Activated CD4-positive, alpha-beta T cell treated with anti-CD3 and anti-CD28 coated beads, Interleukin-2, amount 50 U/mL, for 16 hours (primary cell): ENCODE data around the gene HTR1A.

ENCODE experiments used
- DNase-seq: peaks from one replicate; pipeline ENCODE4 v3.0.0-alpha.2; 2020

HTR1A gene

DNA sequence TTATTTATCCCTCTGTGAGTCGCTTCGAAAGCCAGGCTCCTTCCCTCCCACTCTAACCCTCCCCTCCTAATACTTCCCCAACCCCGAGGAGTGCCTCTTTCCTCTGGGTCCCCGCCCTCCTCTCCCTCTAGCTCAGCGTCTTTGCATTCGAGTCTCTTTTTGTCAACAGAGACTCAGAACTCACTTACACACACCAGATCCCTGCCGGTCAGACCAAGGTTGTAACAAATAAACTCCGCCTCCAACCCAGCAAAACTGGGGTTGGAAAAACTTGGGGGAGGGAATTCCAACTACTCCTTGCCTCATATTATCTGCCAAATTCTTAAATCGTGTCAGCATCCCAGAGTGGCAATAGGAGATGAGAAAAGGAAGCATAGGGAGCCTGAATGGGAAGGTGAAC lies at the start of gene HTR1A:
TSS of gene HTR1A (minus strand) at position 167 of the 400 bp plus-strand sequence. CDS start 726 bp downstream, outside the sequence.
- DNase-seq, result no peak

DNA sequence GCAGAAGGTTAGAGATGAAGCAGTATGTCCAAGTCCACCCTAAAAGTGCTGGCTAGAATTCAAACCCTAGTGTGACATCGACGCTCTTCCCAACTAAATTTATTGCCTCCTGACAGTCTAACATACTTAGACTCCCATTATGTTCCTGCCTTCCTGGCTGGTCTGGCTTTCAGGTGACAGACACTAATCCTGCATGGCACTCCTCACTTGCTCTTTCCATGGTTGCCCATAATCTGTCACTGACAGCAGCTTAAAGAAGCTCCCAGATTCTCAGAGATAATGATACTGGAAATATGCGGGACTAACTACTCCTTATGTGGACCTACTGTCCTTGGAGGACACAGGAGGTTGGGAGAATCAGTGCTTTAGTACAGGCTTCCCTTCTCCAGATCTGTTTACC lies 41.7 kb upstream of the HTR1A start:
- no peak for DNase-seq

DNA sequence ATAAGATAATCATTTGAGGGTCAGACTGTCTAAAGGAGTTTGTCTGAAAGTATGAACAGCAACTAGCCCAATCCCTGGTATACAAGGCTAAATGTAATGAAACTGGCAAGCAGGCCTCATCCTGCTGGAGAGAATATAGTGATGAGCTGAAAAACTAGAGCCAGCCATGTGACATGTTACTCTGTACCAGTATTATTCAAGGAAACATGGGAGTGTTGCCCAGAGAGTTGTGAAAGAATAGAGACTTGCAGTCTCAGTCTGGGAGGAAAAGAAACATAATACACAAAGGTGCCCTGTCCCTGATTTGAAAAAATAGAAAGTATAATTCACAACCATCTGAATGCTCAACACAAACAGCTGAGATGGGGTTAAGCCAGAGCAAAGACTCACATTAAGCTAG lies 37.9 kb upstream of the HTR1A start:
- no peak for DNase-seq

DNA sequence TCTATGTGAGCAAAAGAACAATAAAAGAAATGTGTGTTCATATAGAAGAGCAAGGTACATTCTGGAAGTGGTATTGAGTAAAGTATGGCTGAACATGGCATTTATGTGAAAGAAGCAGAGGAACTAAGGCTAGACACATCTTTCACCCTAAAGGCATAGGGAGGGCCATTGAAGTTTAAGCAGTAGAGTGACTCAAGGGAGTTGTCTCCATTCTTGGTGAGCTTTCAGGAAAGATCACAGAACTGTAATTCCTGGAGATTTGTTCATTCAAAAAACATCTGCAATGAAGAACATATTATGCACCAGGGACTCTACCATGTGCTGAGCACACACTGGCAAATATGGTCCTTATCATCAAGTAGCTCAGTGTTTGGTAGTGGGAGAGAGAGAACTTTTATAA lies 24.8 kb upstream of the HTR1A start:
- DNase-seq, result no peak

DNA sequence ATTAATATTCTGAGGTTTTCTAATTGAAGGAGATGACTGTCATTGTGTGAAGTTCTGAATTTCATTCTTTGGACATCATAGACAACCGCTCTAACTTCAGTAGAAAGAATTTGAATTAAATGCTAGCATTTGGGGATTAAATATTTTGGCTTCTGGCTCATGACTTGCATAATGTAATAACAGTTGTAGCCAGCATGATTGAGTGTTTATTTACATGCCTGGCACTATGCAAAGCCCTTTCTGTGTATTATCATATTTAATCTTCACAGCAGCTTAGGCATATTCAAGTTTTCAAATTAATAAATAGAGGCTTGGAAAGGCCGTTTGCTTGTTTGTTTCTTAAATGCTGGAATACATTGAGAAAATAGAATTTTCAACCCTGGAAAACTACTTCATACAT lies 19.6 kb upstream of the HTR1A start:
- DNase-seq, result no peak

DNA sequence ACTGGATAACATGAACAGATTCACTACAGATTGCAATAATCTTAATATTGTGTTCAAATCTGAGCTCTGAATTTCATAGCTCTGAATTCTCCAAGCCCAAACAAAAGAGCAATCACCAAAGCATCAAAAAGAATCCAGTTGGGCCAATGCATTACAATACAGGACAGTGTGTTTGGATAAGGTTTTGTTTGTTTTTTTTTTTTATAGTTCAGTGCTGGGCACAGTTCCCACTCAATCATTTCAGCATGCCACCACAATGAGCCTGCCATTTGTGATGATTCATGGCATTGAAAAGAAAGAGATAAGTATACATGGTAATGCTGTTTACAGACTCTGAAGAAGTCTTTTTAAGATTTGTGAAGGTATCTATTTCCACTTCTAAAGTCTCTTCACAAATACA lies 1.7 kb upstream of the HTR1A start:
- no peak for DNase-seq

DNA sequence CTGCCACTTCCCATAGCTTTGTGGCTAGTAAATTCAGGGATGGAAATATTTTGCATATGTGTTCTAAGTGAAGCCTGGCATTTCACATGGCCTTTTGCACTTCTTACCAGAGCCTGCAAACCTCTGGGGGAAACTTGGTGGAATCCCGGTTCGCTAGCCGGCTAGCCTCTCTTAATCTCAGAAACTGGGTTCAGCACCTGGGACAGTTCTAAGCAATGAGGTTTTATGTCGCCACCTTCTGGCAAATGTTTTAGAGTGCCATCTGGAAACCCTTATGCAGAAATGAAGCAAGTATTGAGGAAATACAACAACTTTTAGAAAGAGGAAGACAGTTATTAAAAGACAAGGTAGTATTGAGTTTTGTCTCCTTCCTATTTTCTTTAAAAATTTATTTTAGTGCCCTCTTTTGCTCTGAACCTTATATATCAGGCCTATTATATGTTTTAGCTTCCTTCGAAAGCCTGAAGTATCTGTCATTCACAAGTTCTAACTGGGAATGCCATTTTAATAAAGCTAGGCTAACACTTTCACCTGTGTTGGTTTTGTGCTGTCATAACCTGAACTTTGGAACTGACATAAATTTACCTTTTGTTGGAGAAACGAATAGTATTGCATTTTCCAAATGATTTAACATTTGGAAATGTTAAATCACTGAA lies 963 bp upstream of the HTR1A start:
- peak; percentile 54 for DNase-seq

DNA sequence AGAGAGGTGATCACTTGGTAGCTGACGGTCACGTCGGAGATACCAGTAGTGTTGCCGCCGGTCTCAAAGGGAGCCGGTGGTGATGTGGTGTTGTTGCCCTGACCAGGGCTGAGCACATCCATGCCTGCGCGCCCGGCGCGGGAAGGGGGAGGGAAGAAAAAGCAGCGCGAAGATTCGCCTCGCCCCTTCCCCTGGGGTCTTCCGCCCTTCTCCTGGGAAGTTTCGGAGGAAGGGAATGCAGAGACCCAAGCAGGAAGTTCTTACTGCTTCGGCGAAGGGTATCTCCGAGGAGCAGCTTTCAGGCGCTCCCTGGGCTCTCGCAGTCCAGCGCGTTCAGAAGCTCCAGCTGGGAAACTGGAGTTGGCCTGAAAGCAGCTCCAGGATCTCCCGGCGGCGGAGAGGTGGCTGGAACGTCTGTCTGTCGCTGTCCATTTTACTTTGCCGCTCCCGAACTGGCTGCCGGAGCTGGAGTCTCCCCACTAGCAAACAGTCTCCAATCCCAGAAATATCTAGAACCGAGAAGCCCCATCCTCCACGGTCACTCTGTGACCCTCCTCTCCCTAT lies 565 bp downstream of the HTR1A start:
- DNase-seq, result no peak

DNA sequence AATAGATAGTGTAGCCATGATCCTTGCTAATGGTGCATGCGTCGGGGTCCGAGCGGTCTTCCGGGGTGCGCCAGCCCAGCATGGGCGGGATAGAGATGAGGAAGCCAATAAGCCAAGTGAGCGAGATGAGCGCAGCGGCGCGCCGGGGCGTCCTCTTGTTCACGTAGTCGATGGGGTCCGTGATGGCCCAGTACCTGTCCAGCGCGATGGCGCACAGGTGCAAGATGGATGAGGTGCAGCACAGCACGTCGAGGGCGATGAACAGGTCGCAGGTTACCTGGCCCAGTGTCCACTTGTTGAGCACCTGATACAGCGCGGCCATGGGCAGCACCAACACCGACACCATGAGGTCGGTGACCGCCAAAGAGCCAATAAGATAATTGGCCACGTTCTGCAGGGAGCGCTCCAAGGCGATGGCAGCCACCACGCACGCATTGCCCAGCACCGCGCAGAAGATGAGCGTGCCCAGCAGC lies 1.1 kb downstream of the HTR1A start:
- DNase-seq, result no peak

DNA sequence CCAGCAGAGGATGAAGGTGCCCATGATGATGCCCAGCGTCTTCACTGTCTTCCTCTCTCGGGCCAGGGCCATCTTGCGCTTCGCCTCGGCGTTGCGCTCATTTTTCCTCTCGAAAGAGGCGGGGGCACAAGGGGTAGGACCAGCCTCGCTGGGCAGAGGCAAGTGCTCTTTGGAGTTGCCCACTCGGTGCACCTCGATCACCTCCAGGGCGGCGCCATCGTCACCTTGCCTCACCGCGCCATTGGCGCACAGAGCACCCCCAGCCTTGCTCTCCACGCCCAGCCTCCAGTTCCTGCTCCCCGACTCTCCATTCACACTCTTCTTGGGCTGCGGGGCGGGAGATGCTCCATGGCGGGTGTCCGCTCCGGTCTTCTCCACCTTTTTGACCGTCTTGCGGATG lies 1.6 kb downstream of the HTR1A start:
- DNase-seq, result no peak

DNA sequence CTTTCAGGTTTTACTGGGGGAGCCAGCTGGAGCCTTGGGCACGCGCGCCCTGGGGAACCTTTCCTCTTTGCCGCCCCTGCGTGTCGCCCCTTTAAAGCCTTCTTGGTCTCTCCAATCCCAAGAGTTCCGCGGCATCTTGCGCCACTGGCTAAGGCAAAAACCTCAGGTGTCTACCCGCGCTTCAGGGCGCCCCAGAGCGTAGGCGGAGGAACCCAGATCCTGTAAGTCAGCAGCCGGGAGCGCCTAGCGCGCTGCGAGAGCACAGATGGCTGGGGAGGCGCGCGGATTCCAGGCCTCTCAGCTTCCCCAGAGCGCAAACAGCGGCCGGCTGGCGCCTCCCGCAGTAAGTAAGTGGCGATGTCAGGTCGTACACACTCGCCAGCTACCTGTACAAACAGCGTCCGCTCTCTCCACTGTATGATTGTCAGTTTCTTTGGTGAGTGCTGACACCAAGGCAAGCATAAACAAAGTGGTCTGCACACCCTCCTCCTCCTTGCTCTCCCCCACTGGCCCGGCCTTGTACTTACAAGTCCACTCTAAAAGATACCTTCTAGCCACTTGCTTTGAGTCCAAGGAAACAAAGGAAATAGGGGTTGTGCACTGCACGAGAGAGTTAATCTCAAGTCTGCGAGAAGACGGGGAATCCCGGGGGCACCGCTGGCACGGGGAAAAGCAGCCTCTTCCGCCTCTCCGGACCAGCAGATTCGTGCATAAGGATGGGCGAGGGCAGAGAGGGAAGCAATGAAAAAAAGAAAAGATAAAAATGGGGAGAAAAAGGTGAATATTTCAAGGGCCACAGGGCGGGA lies 2.9 kb downstream of the HTR1A start:
- no peak for DNase-seq

DNA sequence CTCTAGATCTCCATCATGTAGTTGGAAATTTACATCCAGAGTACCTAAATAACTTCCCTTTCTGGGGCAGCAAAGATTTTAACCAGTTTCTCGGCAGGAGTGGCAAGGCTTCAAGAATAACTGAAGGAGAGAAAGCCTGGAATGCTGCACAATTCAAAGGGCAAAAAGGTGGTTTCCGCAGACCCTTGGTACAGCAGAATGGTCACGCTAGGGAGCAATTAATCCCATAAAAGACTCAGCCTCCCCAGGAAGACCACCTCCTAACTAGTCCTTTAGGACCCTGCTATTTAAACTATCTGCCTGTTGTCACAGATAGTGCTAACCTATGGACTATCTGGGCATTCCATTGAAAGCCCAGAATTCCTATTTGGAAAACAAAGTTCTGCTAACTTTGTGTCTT lies 3.6 kb downstream of the HTR1A start:
- DNase-seq, result no peak

DNA sequence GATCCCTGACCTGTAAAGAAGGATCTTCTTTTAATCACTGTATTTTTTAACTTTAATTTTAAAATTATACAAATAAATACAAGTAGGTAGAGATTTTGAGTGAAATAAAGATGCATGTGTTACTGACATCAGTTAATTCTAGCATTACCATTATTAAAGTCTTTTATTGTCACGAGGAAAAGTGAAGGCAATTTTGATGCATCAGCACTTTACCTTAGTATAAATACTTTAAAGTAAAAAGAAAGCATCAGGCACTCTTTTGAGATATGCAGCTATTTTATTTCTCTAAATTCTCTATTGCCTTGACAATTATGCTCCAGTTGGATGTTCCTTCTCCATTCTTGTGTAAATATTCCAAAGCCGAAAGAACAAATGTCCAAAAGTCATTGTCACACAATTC lies 4.6 kb downstream of the HTR1A start:
- DNase-seq, result no peak

DNA sequence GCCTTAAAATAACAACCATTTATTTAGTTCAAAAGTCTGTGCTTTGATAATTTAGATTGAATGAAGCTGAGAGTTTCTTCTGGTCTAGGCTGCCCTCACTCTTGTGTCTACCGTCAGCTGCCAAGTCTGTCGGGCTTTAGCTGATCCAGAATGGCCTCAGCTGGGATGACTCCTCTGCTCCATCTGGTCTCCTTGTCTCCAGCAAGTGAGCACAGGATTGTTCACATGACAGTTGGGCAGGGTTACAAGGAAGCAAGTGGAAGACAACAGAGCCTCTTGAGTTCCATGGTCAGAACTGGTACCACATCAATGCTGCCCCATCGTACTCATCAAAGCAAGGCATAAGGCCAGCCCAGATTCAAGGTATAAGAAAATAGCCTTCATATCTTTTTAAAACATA lies 9.0 kb downstream of the HTR1A start:
- DNase-seq, result no peak

DNA sequence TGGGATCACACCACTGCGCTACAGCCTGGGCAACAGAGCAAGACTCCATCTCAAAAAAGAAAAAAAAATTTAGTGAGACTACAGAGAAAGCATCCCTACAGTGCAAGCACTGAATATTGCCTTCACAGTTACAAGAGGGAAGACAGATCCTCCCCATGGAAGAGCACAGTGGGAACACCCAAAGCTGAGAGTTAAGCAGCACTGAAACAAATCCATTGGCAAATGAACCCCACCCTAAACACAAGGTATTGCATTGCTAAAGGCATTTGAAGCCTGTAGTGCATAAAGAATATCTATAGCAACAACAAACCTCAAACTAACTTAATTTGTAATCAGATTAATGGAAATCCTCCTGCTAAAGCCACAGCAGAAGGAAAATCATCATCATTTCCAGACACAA lies 27.1 kb downstream of the HTR1A start:
- DNase-seq, result no peak

DNA sequence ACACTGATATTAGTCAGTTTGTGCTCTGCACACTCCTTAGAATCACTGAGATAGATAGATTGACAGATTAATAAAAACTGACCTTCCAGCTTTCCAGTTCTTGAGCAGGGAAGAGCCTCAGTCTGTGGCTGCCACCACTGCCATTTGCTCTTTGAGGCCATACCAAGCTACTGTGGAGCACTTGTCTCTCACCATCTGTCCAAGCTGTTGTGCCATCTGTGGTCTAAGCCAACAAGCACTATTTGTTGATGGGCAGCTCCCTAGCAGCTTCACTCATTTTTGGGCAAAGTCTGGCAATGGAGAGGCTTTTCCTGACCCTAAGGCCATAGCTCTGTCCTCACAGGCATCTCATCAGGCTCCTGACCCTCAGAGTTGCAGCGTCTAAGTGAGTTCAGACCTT lies 30.4 kb downstream of the HTR1A start:
- DNase-seq, result no peak

DNA sequence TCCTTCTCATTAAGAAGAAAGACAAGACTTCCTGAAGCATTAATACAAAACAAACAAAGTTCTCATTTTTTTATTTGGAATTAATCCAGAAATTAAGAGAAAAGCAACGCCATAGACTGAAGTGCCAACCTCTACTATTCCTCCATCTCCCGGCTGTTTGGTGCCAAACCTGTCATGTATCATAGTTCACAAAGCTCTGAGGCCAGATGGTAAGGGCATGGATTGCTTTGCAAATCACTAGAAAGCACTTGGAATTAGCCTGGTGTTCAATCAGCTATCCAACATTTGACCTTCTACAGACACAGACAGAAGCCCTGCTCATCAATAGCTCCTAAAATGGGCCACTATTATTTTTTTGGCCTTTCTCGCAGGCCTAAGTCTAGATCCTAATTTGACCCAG lies 33.8 kb downstream of the HTR1A start:
- no peak for DNase-seq

DNA sequence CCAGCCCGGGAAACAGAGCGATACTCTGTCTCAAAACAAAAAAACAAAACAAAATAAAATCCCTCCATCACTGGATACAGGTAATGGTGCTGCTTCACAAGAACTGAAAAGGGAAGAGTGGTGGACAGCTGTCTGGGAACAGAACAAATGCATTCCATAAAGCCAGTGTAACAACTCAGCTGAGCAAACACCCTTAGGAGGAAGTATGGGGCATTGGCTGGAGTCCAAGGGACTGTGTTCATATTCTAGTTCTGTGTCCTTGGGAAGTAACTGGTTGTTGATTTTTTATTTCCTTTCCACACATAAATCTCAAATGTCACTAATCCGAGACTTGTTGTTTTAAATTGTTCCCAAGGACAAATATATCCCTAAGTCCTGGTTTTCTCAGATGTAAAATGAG lies 38.3 kb downstream of the HTR1A start:
- DNase-seq, result no peak

DNA sequence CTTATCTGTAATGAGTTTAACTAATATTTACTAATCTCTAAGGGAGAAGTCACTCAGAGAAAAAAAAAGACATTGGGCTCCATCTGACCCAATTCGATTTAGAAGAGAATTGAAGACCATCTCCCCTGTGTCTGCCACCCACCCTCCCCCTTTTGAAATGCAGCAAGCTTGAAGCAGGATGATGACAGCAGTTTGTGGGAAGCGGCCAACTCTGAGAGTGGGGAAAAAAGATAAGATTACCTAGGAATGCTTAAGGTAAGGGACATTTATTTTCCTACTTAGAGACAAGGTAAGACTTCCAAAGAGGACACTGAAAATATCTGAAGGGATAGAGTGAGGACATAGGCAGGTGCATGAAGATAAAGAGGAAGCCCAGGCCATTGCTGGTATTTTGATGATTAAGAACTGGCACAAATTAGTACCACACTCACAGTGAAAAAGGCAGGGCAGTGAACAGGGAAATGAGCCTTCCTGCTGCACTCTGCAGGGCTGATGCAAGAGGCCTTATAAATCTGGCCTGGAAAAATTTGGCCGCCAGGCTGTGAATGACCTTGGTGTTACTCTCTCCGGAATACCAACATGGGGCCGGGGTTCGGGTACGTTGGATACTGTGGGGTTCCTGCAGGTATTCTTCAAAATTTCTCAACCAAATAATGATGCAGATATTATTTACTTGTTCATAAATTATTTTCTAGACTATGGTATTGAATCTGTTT lies 42.3 kb downstream of the HTR1A start:
- DNase-seq, result no peak

DNA sequence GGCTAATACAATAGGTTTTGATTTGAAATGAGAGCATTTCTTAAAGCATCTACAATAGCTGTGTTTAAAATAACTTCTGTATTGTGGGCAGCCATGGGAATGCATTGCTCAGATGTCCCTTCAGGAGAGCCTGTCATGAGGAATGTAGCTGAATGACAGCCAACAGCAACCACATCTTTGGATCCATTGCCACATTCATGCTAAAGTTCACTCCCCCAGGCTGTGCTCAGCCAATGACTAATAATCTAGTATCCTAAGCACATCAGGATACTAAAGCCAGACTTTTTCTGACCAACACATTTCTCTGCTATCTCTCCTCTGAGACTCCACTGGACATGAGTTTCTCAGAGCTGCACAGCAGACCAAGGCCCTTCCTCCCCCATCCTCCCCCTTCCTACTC lies 45.5 kb downstream of the HTR1A start:
- DNase-seq, result no peak

DNA sequence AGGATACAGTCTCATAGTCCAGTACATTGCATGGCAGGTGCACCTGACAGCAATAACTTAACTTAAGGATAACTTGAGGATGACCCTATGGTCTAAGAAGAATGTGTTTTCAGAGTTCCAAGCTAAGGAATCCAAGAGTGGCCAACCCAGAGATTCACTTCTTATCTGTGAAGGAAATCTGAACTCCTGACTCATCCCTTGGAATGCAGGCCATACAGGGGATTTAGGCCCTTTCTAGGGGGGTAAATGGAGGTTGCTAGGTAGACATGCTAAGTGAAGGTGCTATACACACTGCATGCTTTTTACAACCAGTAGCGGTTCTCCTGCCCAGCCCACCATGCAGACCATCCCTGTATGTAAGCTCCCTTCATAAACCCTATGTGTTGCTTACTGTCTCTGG lies 50.4 kb downstream of the HTR1A start:
- DNase-seq, result no peak
